Tibial nerve (tissue), 4 donors: ENCODE results near the gene HLA-DQB1.
"Not testable (repeated sequence)": the region's sequence is repeated elsewhere in the genome, so short reads cannot be mapped to it uniquely, and the experiment has no call there.

Experiments
- CTCF ChIP-seq, 5 experiments: fragments of 200-600 bp in 3 of 5; fragments of 450-650 bp in 2 of 5; sonication (generic) in 3 of 5; IDR thresholded peaks; one replicate each; pipeline ENCODE4 v1.5.1; 2016 to 2019; ENCODE audit warnings: antibody characterized with exemption in 5 of 5, mild to moderate bottlenecking in 3 of 5, moderate library complexity in 2 of 5
- EP300 ChIP-seq, 2 donors: sonication (generic); formaldehyde crosslinking; IDR thresholded peaks; one replicate each; pipeline ENCODE4 v1.6.1; 2017; ENCODE audit warnings: antibody characterized with exemption in 2 of 2, mild to moderate bottlenecking in 1 of 2
- POLR2A ChIP-seq, 2 donors: fragments of 450-650 bp; IDR thresholded peaks; one replicate each; pipeline ENCODE4 v1.6.1; 2017; ENCODE audit warnings: antibody characterized with exemption in 2 of 2, mild to moderate bottlenecking in 2 of 2, moderate library complexity in 2 of 2

- TF ChIP-seq CTCF, POLR2A, EP300 (IDR thresholded peaks at IDR 0.05): not testable (repeated sequence)
These were observed 5.5 kb upstream of the HLA-DQB1 start for GRCh38 chr6:32671908-32672307.
